Vagina (tissue), 2 donors: ENCODE data around the gene HCN1.

Experiments
- CTCF ChIP-seq, 3 experiments: fragments of 450-650 bp in 2 of 3; fragments of 200-600 bp in 1 of 3; sonication (generic) in 1 of 3; IDR thresholded peaks; one replicate each; pipeline ENCODE4 v1.5.1; 2017 to 2019; ENCODE audit warnings: antibody characterized with exemption in 3 of 3, mild to moderate bottlenecking in 2 of 3, moderate library complexity in 2 of 3
- POLR2A ChIP-seq, 2 donors: fragments of 450-650 bp; IDR thresholded peaks; one replicate each; pipeline ENCODE4 v1.6.1; 2017; ENCODE audit warnings: antibody characterized with exemption in 2 of 2, mild to moderate bottlenecking in 2 of 2, moderate library complexity in 2 of 2
- POLR2AphosphoS5 ChIP-seq, 2 donors: sonication (generic); formaldehyde crosslinking; IDR thresholded peaks; one replicate each; pipeline ENCODE4 v1.9.0; 2017; ENCODE audit warnings: antibody characterized with exemption in 2 of 2, mild to moderate bottlenecking in 2 of 2, low read depth in 1 of 2; ENCODE audit not compliant: insufficient read depth in 1 of 2

- TF ChIP-seq CTCF (IDR thresholded peaks at IDR 0.05) (no peak), POLR2A (IDR thresholded peaks at IDR 0.05) (no peak), POLR2AphosphoS5 (IDR thresholded peaks at IDR 0.05; ENCODE audit: insufficient read depth in 1 of 2, low read depth in 1 of 2) (no peak)
Measured at GRCh38 chr5:45260292-45260691, 435.9 kb downstream of the HCN1 start.
